HG03095 (cell line): ENCODE results near the gene TSPAN5.

ENCODE experiments used
- ATAC-seq: cut with Tn5 transposase; IDR thresholded peaks from one replicate; pipeline ENCODE4 v1.9.1; 2021; ENCODE audit warnings: moderate library complexity; ENCODE audit not compliant: unreplicated experiment

TSPAN5 gene

GRCh38 chr4:98522062-98522461, 136.3 kb downstream of the TSPAN5 start:
- no peak for ATAC-seq

GRCh38 chr4:98521486-98521885, 136.9 kb downstream of the TSPAN5 start:
- ATAC-seq, result no peak

GRCh38 chr4:98519268-98519977, 139.0 kb downstream of the TSPAN5 start:
- ATAC-seq, result no peak

GRCh38 chr4:98518559-98519267, 139.7 kb downstream of the TSPAN5 start:
- ATAC-seq, result peak; percentile 94

- no peak for ATAC-seq
Observed at GRCh38 chr4:98517218-98518021, 141.0 kb downstream of the TSPAN5 start.

GRCh38 chr4:98516441-98517217, 141.8 kb downstream of the TSPAN5 start:
- ATAC-seq, result no peak

- ATAC-seq, result no peak
Observed at GRCh38 chr4:98516042-98516440, 142.4 kb downstream of the TSPAN5 start.

GRCh38 chr4:98515470-98515809, 143.0 kb downstream of the TSPAN5 start:
- no peak for ATAC-seq

- ATAC-seq, result no peak
Observed at GRCh38 chr4:98514741-98515469, 143.5 kb downstream of the TSPAN5 start.

GRCh38 chr4:98512918-98513317, 145.5 kb downstream of the TSPAN5 start:
- ATAC-seq, result no peak

- no peak for ATAC-seq
Observed at GRCh38 chr4:98510757-98511517, 147.5 kb downstream of the TSPAN5 start.

GRCh38 chr4:98510340-98510739, 148.1 kb downstream of the TSPAN5 start:
- ATAC-seq, result no peak

- no peak for ATAC-seq
Observed at GRCh38 chr4:98509721-98510120, 148.7 kb downstream of the TSPAN5 start.

- no peak for ATAC-seq
Observed at GRCh38 chr4:98508829-98509598, 149.4 kb downstream of the TSPAN5 start.

- no peak for ATAC-seq
Observed at GRCh38 chr4:98508248-98508647, 150.2 kb downstream of the TSPAN5 start.

- no peak for ATAC-seq
Observed at GRCh38 chr4:98507299-98507698, 151.1 kb downstream of the TSPAN5 start.

GRCh38 chr4:98506462-98507132, 151.8 kb downstream of the TSPAN5 start:
- no peak for ATAC-seq

- ATAC-seq, result no peak
Observed at GRCh38 chr4:98505992-98506391, 152.4 kb downstream of the TSPAN5 start.
